ENCODE data around the gene VANGL1.

DNA sequence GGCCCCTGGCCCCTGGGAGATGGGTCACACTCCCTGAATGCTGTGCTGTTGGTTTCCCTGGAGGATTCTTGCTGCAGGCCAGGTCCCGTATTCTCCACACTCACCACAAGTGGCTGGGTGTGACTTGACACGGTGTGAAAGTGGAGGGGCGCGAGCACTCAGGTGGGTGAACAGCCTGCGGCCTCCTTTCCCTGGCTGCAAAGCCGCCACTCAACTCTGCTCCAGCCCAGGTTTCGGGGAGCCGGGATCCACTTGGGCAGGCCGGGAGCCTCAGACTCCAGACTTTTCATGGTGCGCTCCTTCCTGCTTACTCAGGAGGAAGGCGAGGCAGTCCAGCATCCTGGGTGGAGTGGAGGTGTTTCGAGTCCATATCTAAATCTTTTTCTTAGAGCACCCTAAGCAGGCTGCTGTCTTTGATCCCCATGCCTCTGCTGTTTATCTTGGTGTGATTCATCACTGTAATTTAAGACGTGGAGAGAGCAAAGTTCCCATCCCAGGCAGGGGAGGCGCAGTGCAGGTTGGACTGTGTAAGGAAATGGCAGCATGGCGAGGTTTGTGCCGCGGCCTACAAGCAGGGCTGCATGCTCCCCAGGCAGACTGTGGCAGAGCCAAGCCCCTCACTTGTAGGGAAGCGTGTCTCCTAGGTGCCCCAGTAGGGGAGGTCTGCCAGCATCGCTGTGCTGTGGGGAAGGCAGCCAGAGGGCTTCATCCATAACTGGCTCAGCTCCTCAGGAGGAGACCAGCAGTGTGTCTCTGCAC is 29.6 kb downstream of the VANGL1 start:
- TF ChIP-seq, protein P1, sequence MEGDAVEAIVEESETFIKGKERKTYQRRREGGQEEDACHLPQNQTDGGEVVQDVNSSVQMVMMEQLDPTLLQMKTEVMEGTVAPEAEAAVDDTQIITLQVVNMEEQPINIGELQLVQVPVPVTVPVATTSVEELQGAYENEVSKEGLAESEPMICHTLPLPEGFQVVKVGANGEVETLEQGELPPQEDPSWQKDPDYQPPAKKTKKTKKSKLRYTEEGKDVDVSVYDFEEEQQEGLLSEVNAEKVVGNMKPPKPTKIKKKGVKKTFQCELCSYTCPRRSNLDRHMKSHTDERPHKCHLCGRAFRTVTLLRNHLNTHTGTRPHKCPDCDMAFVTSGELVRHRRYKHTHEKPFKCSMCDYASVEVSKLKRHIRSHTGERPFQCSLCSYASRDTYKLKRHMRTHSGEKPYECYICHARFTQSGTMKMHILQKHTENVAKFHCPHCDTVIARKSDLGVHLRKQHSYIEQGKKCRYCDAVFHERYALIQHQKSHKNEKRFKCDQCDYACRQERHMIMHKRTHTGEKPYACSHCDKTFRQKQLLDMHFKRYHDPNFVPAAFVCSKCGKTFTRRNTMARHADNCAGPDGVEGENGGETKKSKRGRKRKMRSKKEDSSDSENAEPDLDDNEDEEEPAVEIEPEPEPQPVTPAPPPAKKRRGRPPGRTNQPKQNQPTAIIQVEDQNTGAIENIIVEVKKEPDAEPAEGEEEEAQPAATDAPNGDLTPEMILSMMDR (IDR thresholded peaks at IDR 0.05; ENCODE audit: low read length): no peak
- no peak for TF ChIP-seq EZH2phosphoT487 (IDR thresholded peaks at IDR 0.05; ENCODE audit: low read length)
